HG02678 (cell line): ENCODE data around the gene SH3BP4.

Source experiments
- ATAC-seq: cut with Tn5 transposase; IDR thresholded peaks from one replicate; pipeline ENCODE4 v1.9.1; 2021; ENCODE audit warnings: mild to moderate bottlenecking, moderate library complexity; ENCODE audit not compliant: unreplicated experiment

Gene SH3BP4

GRCh38 chr2:234964631-234965461 lies 13.0 kb downstream of the SH3BP4 start:
- no peak for ATAC-seq

DNA sequence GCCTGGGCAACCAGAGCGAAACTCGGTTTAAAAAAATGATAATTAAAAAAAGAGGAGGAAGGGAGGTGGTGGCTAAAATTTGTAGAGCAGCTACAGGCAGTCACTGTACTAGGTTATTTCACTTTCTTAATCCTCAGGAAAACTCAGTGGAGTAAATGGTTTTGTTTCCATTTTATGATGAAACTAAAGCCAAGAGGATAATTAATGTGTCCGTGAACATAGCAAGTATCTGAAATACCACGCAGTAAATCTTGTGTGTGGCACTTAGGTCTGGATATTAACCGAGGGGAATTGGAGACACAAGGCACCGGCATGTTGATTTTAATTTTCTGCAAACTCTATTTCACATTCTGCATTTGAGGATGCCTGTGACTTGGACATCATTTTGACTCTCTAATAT lies 14.5 kb downstream of the SH3BP4 start:
- no peak for ATAC-seq

DNA sequence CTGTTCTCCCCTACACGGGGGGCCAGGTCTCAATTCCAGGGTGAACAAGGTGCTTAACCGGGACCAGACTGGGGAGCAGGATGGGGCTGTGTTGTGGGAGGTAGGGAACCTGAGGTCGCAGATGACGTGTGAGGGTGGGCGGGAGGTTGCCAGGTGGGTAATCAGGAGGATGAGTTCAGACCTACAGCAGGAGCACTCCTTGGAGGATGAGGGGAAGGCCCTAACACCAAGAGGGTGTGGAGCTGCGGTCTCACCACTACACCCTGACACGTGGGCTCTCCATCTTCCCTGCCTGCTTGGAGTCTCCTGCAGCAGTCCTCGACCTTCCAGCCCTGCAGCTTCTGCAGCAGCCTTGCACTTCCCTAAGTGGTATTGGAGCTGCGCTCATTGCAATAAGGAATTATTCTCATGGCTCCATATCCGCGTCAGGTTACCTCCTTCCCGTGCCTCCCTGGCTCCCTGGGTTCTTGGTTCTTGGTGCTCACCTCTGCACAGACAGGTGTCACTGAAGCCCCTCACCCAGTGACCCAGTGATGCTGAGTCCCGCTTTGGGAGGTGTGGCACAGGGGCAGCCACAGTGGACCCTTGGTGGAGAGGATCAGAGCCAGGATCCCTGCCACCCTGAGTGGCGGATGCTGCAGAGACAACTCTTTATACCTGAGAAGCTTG lies 15.5 kb downstream of the SH3BP4 start:
- no peak for ATAC-seq

- ATAC-seq = no peak
Observed at GRCh38 chr2:234967870-234968208, 16.0 kb downstream of the SH3BP4 start.

DNA sequence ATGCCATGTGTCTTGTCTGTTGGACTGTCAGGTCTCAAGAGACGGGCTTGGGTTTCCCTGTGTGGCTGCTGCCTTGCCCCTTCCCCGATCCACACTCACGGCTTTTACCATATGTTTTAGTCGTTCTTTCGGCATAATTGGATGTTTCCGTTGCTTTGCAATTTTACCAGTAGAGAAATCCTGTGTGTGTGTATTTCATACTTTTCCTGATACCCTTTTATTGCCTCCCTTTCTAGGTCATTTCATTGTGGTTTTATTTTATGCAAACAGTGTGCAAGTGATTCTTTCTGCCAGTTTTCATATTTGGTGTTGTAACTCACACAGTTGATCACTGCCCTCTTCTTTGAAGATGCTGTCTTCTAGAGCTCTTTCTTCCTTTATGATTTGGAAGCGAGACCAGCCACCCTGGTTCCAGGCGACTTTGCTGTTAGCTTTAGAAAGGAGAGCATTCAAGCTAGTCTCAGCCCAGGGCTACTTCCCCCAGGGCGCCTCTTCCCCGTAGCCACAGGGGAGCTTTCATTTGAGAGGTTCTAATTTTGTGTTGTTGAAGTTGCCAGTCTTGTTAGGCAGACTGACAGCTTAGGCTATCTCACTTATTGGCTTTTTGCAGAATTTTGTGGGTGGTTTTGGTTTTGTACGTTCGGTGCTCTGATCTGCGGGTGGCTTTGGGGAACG lies 17.0 kb downstream of the SH3BP4 start:
- ATAC-seq = no peak

- ATAC-seq = no peak
Observed at GRCh38 chr2:234969306-234970098, 17.7 kb downstream of the SH3BP4 start.

- ATAC-seq = no peak
Observed at GRCh38 chr2:234970099-234970440, 18.3 kb downstream of the SH3BP4 start.

- ATAC-seq = no peak
Observed at GRCh38 chr2:234970477-234970882, 18.7 kb downstream of the SH3BP4 start.

- no peak for ATAC-seq
Observed at GRCh38 chr2:234971496-234971895, 19.7 kb downstream of the SH3BP4 start.

GRCh38 chr2:234973008-234973407 lies 21.2 kb downstream of the SH3BP4 start:
- no peak for ATAC-seq

DNA sequence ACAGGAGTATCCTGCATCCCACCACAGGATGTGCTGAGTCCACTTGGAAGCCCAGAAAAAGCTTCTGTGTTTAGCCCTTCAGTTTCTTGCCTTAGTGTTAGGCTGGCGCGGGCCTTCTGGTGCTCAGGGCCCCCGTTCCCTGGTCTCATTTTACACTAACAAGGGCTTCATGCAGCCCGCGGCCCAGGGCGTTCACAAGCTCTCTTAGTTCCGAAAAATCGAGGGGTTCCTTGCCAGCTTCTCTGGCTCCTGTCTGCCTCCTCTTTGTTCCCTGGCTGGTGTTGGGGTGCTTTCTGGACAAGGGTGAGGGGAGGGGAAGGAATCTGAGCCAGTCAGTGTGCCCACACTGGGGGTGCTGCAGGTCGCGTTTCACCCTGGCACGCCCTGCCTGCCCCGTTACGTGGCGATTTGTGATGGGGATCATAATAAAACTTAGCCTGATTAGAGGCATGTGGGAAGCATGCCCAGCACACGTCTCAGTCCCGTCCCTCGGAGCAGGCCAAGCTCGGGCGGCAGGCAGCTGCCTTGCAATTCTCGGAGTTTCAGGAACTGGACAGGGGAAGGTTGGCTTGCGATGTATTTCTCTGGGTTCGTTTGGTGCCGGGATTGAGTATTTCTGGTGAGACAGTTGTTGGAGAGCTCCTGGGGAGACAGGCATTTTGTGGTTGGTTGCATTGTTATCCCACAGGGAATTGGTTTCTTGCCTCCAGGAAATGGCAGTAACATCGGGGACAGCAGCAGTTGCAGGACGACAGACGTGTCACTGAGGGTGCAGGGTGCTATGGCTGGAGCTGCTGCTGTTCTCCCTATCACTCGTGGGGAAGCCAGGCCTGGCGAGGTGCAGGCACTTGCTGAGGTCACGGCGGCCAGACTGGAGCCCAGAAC lies 22.9 kb downstream of the SH3BP4 start:
- ATAC-seq = no peak

- ATAC-seq = no peak
Observed at GRCh38 chr2:234975611-234976010, 23.8 kb downstream of the SH3BP4 start.

DNA sequence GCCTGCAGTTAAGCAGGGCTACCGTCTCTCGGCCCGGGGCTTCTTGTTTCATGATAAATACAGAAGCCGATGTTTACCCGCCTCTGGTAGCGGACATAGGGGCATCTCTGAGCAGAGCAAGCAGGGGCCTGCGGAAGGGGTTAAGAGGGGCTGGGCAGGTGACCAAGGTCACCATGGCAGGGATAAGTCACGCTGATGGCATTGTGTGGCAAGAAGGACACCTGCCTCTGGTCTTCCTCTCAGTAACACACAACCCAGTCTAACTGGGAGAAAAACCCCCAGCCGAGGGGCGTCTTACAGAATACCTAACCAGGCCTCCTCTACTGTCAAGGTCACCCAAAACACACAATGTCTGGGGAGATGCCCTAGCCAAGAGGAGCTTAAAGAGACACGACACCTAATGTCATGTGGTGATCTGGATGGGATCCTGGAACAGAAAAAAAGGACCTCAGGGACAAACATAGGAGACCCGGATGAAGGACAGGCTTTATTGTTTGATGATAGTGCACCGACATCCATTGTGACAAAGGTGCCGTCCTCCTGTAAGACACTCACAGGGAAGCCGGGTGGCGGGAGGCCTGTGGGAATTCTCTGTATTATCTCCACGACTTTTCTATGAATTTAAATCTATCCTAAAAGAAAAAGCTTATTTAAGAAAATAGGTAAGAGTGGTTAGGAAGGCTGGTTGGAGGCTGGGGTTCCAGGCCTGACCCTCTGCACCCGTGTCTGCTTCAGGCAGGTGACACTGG lies 24.8 kb downstream of the SH3BP4 start:
- no peak for ATAC-seq

DNA sequence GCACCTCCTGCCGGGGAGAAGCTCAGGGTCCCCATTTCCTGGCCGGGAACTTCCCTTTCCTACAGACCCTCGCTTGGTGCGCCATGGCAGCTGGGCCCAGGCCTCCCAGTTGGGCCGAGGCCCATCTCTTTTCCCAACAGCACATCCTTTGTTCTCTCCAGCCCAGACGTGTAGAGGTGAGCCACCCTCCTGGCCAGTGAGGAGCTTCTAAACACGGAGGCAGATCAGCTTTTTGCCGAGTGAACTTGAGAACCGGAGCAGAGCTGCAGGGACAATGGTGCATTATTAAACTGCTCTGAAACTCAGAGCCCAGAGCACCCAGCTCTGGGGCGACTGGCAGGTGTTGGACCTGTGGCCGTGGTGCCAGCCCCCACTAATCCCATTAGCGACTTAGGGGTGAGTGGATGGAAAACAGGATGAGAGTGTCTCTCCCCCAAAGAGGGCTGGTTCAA lies 25.4 kb downstream of the SH3BP4 start:
- ATAC-seq = no peak

- no peak for ATAC-seq
Observed at GRCh38 chr2:234978466-234979203, 26.8 kb downstream of the SH3BP4 start.

- no peak for ATAC-seq
Observed at GRCh38 chr2:234979204-234980167, 27.7 kb downstream of the SH3BP4 start.

GRCh38 chr2:234980451-234981187 lies 28.8 kb downstream of the SH3BP4 start:
- ATAC-seq = no peak
